Thoracic aorta (tissue), 2 donors: ENCODE results near the gene SLC16A12. TPM values are rescaled to one million over a fixed set of nuclear protein-coding genes. Genes with fewer than 3 reads are reported as not detected.

Source experiments
- ATAC-seq: fragments of 150-250 bp; one replicate; pipeline ENCODE4 v1.8.0; 2017; ENCODE audit warnings: low read depth; ENCODE audit not compliant: insufficient number of reproducible peaks, low FRiP score
- DNase-seq: peaks from one replicate; pipeline ENCODE4 v3.0.0-alpha.2; 2020; ENCODE audit warnings: low spot score
- H3K27ac ChIP-seq, 2 donors: fragments of 200-600 bp; sonication (generic); 1 replicate in 1 of 2; 2 replicates in 1 of 2; pipeline ENCODE4 v1.5.1; 2016; ENCODE audit warnings: mild to moderate bottlenecking in 2 of 2, moderate library complexity in 2 of 2
- H3K27me3 ChIP-seq: fragments of 200-600 bp; sonication (generic); replicated peaks from 2 replicates; pipeline ENCODE4 v1.6.0; 2016; ENCODE audit warnings: mild to moderate bottlenecking; ENCODE audit not compliant: insufficient read depth
- H3K36me3 ChIP-seq: fragments of 200-600 bp; sonication (generic); one replicate; pipeline ENCODE4 v1.5.1; 2016
- H3K4me1 ChIP-seq, 2 donors: fragments of 200-600 bp; sonication (generic); 1 replicate in 1 of 2; 2 replicates in 1 of 2; pipeline versions ENCODE4 v1.5.1 to v1.6.0; 2016; ENCODE audit warnings: low read depth in 2 of 2, mild to moderate bottlenecking in 1 of 2; ENCODE audit not compliant: control insufficient read depth in 1 of 2
- H3K4me3 ChIP-seq: fragments of 200-600 bp; sonication (generic); 2 replicates; pipeline ENCODE4 v1.5.1; 2016; ENCODE audit warnings: mild to moderate bottlenecking
- H3K9me3 ChIP-seq: fragments of 200-600 bp; sonication (generic); 2 replicates; pipeline ENCODE4 v1.5.1; 2016
- CTCF ChIP-seq: fragments of 200-600 bp; sonication (generic); IDR thresholded peaks from one replicate; pipeline ENCODE4 v1.5.1; 2019; ENCODE audit warnings: antibody characterized with exemption
- total RNA-seq, 2 donors: library from RNA; depleted of rRNA; stranded (reverse); fragments of >200 nt; gene quantifications; one replicate each; pipeline versions ENCODE4 v1.1.0 to v1.2.3, GENCODE V29; 2016

The SLC16A12 gene, protein sequence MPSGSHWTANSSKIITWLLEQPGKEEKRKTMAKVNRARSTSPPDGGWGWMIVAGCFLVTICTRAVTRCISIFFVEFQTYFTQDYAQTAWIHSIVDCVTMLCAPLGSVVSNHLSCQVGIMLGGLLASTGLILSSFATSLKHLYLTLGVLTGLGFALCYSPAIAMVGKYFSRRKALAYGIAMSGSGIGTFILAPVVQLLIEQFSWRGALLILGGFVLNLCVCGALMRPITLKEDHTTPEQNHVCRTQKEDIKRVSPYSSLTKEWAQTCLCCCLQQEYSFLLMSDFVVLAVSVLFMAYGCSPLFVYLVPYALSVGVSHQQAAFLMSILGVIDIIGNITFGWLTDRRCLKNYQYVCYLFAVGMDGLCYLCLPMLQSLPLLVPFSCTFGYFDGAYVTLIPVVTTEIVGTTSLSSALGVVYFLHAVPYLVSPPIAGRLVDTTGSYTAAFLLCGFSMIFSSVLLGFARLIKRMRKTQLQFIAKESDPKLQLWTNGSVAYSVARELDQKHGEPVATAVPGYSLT
- 1 to 10 TPM; 1.2 to 1.5 TPM for total RNA-seq

DNA sequence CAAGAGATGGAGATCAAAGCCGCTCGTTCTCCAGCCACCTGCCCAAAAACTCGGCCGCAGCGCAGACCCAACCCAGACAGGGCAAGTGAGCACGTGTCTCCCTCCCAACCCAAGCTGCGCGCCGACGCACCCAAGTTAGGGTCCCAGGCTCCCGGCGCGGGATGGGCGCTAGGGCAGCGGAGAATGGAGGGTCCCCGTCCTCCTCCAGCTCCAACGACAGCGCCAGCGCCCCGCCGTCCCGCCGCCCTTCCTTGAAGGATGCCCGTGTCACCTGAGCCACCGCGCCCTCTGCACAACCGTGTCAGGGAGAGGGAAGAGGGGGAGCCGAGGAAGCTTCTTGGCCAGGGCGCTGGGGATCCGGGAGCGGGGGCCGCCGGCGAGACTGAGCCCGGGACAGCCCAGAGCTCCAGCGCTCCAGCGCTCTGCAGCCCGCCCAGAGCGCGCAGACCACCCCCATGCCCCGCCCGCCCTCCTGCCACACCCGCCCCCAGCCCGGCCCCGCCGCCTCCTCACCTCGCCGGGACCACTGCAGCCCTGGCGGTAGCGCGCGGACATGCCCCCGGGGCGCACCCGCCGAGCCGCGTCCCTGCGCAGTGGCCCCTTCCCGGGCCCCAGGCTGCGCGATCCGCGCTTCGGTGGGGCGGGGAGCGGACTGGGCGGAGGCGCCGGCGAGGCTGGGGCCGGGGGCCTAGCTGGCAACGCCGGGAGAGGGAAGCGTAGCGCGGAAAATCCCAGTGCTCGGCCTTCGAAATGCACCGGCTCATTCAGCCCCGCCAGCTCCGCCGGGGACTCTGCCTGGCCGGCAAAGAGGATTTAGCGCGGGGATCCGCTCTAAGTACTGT lies at the start of gene SLC16A12:
SLC16A12 (minus strand) TSS at position 424 of the 842 bp plus-strand sequence. CDS start 73,016 bp downstream, outside the sequence.
- H3K27ac ChIP-seq: no peak within 1 kb of the TSS
- ATAC-seq: no peak
- no peaks in the 10 kb centered on the region for H3K36me3 ChIP-seq
- H3K4me1 ChIP-seq: peaks cover 12 to 13% of the 10 kb centered on the region in 2 donors
- peak within 1 kb of the TSS; percentile 69 for H3K4me3 ChIP-seq
- no peak for DNase-seq
- peaks cover 9% of the 10 kb centered on the region for H3K27me3 ChIP-seq
- TF ChIP-seq CTCF: peak; percentile 25
- H3K9me3 ChIP-seq: no peaks in the 10 kb centered on the region

DNA sequence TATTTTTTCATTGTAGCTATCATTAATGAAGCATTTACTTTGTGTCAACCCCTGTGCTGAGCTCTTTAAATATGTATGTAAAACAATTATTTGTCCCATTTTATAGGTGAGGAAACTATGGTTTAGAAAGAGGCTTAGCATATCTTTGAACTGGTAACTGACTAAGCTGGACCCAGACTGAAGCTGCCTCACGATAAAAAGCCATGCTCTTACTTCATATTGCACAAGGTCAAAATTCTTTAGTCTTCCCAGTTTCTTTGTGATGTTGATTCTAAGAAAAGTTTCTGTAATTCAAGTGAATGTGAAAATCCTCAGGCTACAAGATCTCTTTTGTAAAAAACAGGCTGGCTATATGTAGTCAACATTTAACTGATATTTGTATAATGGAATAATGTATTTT lies 46.6 kb upstream of the SLC16A12 start:
- Histone ChIP-seq H3K9me3 (no peaks in the 10 kb centered on the region), H3K36me3 (no peaks in the 10 kb centered on the region), H3K4me3 (no peak overlapping the region), H3K4me1 (no peaks in the 10 kb centered on the region), H3K27ac (no peak overlapping the region), H3K27me3 (no peaks in the 10 kb centered on the region)
- no peak for ATAC-seq
- no peak for TF ChIP-seq CTCF
- no peak for DNase-seq

DNA sequence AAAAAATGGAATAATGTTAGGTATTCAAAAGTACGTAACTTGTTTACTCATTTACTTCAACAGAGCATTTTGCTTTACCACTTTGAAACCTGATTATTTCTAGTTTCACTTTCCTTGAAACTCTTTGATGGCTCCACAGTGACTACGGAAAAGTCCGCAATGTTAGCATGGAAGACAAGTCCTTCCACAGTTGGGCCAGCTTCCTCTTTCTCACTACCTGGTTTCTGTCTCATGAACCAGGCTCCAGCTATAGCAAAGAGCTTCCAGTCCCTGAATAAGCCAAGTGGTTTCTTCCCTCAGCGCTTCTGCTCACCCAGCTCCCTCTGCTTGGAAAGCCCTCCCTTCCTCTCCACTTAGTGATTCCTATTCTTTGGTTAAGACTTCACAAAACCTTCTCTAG lies 44.8 kb upstream of the SLC16A12 start:
- no peak for TF ChIP-seq CTCF
- Histone ChIP-seq H3K4me3 (no peak overlapping the region), H3K27ac (no peak overlapping the region), H3K36me3 (no peaks in the 10 kb centered on the region), H3K27me3 (no peaks in the 10 kb centered on the region), H3K9me3 (no peaks in the 10 kb centered on the region), H3K4me1 (no peaks in the 10 kb centered on the region)
- ATAC-seq: no peak
- DNase-seq: no peak

DNA sequence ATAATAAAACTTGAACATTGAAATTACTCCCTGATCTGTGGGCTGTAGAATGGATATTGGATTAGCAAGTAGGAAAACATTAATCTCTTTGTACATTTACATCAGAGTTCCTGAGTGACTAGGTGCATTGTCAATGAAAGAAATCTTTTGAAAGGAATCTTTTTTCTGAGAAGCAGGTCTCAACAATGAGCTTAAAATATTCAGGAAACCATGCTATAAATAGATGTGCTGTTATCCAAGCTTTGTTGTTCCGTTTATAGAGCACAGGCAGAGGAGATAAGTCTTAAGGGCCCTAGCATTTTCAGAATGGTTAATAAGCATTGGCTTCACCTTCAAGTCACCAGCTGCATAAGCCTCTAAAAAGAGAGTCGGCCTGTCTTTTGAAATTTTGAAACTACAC lies 41.3 kb upstream of the SLC16A12 start:
- Histone ChIP-seq H3K4me1 (no peaks in the 10 kb centered on the region), H3K4me3 (no peak overlapping the region), H3K36me3 (no peaks in the 10 kb centered on the region), H3K27me3 (no peaks in the 10 kb centered on the region), H3K9me3 (no peaks in the 10 kb centered on the region), H3K27ac (no peak overlapping the region)
- ATAC-seq (no peak), DNase-seq (no peak)
- TF ChIP-seq CTCF: no peak

GRCh38 chr10:89576022-89576421 lies 40.6 kb upstream of the SLC16A12 start:
- H3K36me3 ChIP-seq: no peaks in the 10 kb centered on the region
- no peak overlapping the region for H3K27ac ChIP-seq
- H3K4me1 ChIP-seq: no peaks in the 10 kb centered on the region
- no peak for DNase-seq
- no peak for TF ChIP-seq CTCF
- no peaks in the 10 kb centered on the region for H3K27me3 ChIP-seq
- ATAC-seq: no peak
- no peak overlapping the region for H3K4me3 ChIP-seq
- no peaks in the 10 kb centered on the region for H3K9me3 ChIP-seq
